Astrocyte (in vitro differentiated cells and primary cell): ENCODE results near the gene PMS1. TPM values are rescaled to one million over a fixed set of nuclear protein-coding genes. Genes with fewer than 3 reads are reported as not detected.

Experiments
- DNase-seq: peaks from one replicate; pipeline ENCODE4 v3.0.0-alpha.2; 2010; ENCODE audit warnings: low read depth
- FAIRE-seq: peaks from 2 replicates; lab custom pipeline; 2011; peaks lifted over from hg19 to GRCh38; lab: Jason Lieb, UNC
- H2AFZ ChIP-seq: 2 replicates; pipeline ENCODE4 v1.6.0; 2012; ENCODE audit warnings: low read depth, low read length, inconsistent platforms
- H3K27ac ChIP-seq: 2 replicates; pipeline ENCODE4 v1.5.1; 2011; ENCODE audit warnings: low read depth, low read length, inconsistent platforms
- H3K27me3 ChIP-seq: 2 replicates; pipeline ENCODE4 v1.6.0; 2011; ENCODE audit warnings: low read length, inconsistent platforms; ENCODE audit not compliant: insufficient read depth
- H3K36me3 ChIP-seq: 2 replicates; pipeline ENCODE4 v1.5.1; 2011; ENCODE audit warnings: low read length, inconsistent platforms; ENCODE audit not compliant: insufficient read depth
- H3K4me1 ChIP-seq: 2 replicates; pipeline ENCODE4 v1.5.1; 2011; ENCODE audit warnings: low read length, inconsistent platforms; ENCODE audit not compliant: insufficient read depth
- H3K4me2 ChIP-seq: 2 replicates; pipeline ENCODE4 v1.6.0; 2012; ENCODE audit warnings: low read length, inconsistent platforms
- H3K4me3 ChIP-seq: 2 replicates; pipeline ENCODE4 v1.5.1; 2011; ENCODE audit warnings: low read depth, mild to moderate bottlenecking, low read length, inconsistent platforms; ENCODE audit not compliant: insufficient read depth
- H3K79me2 ChIP-seq: 2 replicates; pipeline ENCODE4 v1.6.0; 2012; ENCODE audit warnings: mild to moderate bottlenecking, low read length, inconsistent platforms; ENCODE audit not compliant: insufficient read depth
- H3K9ac ChIP-seq: 2 replicates; pipeline ENCODE4 v1.6.0; 2012; ENCODE audit warnings: mild to moderate bottlenecking, low read length, inconsistent platforms
- H3K9me3 ChIP-seq: 2 replicates; pipeline ENCODE4 v1.5.1; 2012; ENCODE audit warnings: low read depth, mild to moderate bottlenecking, low read length, inconsistent platforms; ENCODE audit not compliant: insufficient read depth
- H4K20me1 ChIP-seq: 2 replicates; pipeline ENCODE4 v1.6.0; 2012; ENCODE audit warnings: low read length, inconsistent platforms; ENCODE audit not compliant: insufficient read depth
- H3K27ac Mint-ChIP-seq: one replicate; pipeline ENCODE4 v1.8.0; 2021; ENCODE audit warnings: mild to moderate bottlenecking, mixed read lengths; ENCODE audit not compliant: unreplicated experiment
- H3K27me3 Mint-ChIP-seq: one replicate; pipeline ENCODE4 v1.8.0; 2021; ENCODE audit warnings: low read depth, mixed read lengths; ENCODE audit not compliant: unreplicated experiment
- H3K36me3 Mint-ChIP-seq: one replicate; pipeline ENCODE4 v1.8.0; 2021; ENCODE audit warnings: low read depth, mixed read lengths; ENCODE audit not compliant: unreplicated experiment
- H3K4me1 Mint-ChIP-seq: one replicate; pipeline ENCODE4 v1.8.0; 2021; ENCODE audit warnings: low read depth, mixed read lengths; ENCODE audit not compliant: unreplicated experiment
- H3K4me3 Mint-ChIP-seq: one replicate; pipeline ENCODE4 v1.8.0; 2021; ENCODE audit warnings: mild to moderate bottlenecking, moderate library complexity, mixed read lengths; ENCODE audit not compliant: unreplicated experiment
- H3K9me3 Mint-ChIP-seq: one replicate; pipeline ENCODE4 v1.8.0; 2021; ENCODE audit warnings: mild to moderate bottlenecking, mixed read lengths; ENCODE audit not compliant: unreplicated experiment
- CTCF ChIP-seq: IDR thresholded peaks from 2 replicates; pipeline ENCODE4 v1.5.1; 2011; ENCODE audit warnings: low read depth, mild to moderate bottlenecking, inconsistent platforms, low read length, moderate library complexity; ENCODE audit not compliant: insufficient read depth
- EZH2 ChIP-seq: IDR thresholded peaks from 2 replicates; pipeline ENCODE4 v1.6.1; 2012; ENCODE audit warnings: mild to moderate bottlenecking, low read length, inconsistent platforms; ENCODE audit not compliant: insufficient read depth
- total RNA-seq: library from RNA; stranded (reverse); gene quantifications from 2 replicates; pipeline ENCODE4 v1.2.1, GENCODE V29; 2021

PMS1 gene
- total RNA-seq, 1 donor from 2014 or later, result 27.5 TPM

- Histone ChIP-seq H3K9me3 (no peaks in the 10 kb centered on the region), H3K79me2 (peaks cover 6% of the 10 kb centered on the region), H3K4me1 (no peaks in the 10 kb centered on the region), H3K9ac (no peak overlapping the region), H4K20me1 (no peaks in the 10 kb centered on the region), H2AFZ (no peak overlapping the region), H3K4me3 (no peak overlapping the region), H3K27ac (no peak overlapping the region), H3K4me2 (no peak overlapping the region), H3K27me3 (no peaks in the 10 kb centered on the region), H3K36me3 (no peaks in the 10 kb centered on the region)
- Mint-ChIP-seq H3K27ac (no peak overlapping the region), H3K4me3 (no peak overlapping the region), H3K4me1 (peaks cover 9% of the 10 kb centered on the region), H3K36me3 (no peaks in the 10 kb centered on the region), H3K27me3 (no peaks in the 10 kb centered on the region), H3K9me3 (no peaks in the 10 kb centered on the region)
- DNase-seq (no peak), FAIRE-seq (no peak)
- TF ChIP-seq EZH2, result no peak
- TF ChIP-seq CTCF, result no peak
These were observed 41.8 kb downstream of the PMS1 start for GRCh38 chr2:189826039-189826438.

GRCh38 chr2:189829102-189829833 is 45.0 kb downstream of the PMS1 start:
- peak; percentile 81 for DNase-seq
- no peaks in the 10 kb centered on the region for H3K4me1 ChIP-seq

More at GRCh38 chr2:189829102-189829833, 45.0 kb downstream of the PMS1 start:
- Histone ChIP-seq H3K9me3 (no peaks in the 10 kb centered on the region), H4K20me1 (no peaks in the 10 kb centered on the region), H2AFZ (no peak overlapping the region), H3K4me3 (no peak overlapping the region), H3K27me3 (no peaks in the 10 kb centered on the region), H3K9ac (no peak overlapping the region), H3K27ac (no peak overlapping the region), H3K4me2 (no peak overlapping the region), H3K79me2 (peaks cover 6% of the 10 kb centered on the region), H3K36me3 (no peaks in the 10 kb centered on the region)
- Mint-ChIP-seq H3K9me3 (no peaks in the 10 kb centered on the region), H3K27me3 (no peaks in the 10 kb centered on the region), H3K4me3 (no peak overlapping the region), H3K36me3 (no peaks in the 10 kb centered on the region), H3K4me1 (peaks cover 12% of the 10 kb centered on the region), H3K27ac (no peak overlapping the region)
- no peak for TF ChIP-seq CTCF
- TF ChIP-seq EZH2, result no peak
- peak; percentile 55 for FAIRE-seq
